GM12878 (cell line): Measurements from ENCODE around the gene LBR. TPM values are rescaled to one million over a fixed set of nuclear protein-coding genes. Genes with fewer than 3 reads are reported as not detected.

ENCODE experiments used
- CREM ChIP-seq: IDR thresholded peaks from 2 replicates; pipeline ENCODE4 v1.6.1; 2014; ENCODE audit warnings: antibody characterized with exemption, low read depth
- EGR1 ChIP-seq, 2 experiments: IDR thresholded peaks; 1 replicate in 1 of 2; 2 replicates in 1 of 2; pipeline ENCODE4 v1.6.1; 2011 to 2012; ENCODE audit warnings: low read depth in 2 of 2, low read length in 2 of 2, borderline replicate concordance in 1 of 2, mild to moderate bottlenecking in 1 of 2, moderate library complexity in 1 of 2
- ESRRA ChIP-seq: IDR thresholded peaks from 2 replicates; pipeline ENCODE4 v1.6.1; 2012; ENCODE audit warnings: mild to moderate bottlenecking, low read length, improper control_type of control experiment
- MYB ChIP-seq: fragments of 150-350 bp; IDR thresholded peaks from 2 replicates; pipeline ENCODE4 v1.6.1; 2014; ENCODE audit warnings: mild to moderate bottlenecking, low read depth, low read length, borderline replicate concordance
- ZNF274 ChIP-seq: IDR thresholded peaks from one replicate; pipeline ENCODE4 v1.8.0; 2011; ENCODE audit not compliant: insufficient read length, insufficient read depth
- ZNF622 ChIP-seq: fragments of 450-650 bp; IDR thresholded peaks from 2 replicates; pipeline ENCODE4 v1.6.1; 2017; ENCODE audit warnings: mild to moderate bottlenecking, inconsistent platforms
- polyA plus RNA-seq, 11 experiments: library from polyadenylated mRNA; depleted of rRNA in 4 of 11; unstranded in 6 of 11; stranded (reverse) in 5 of 11; fragments of >200 nt; fragmentation: Nextera tagmentation in 4 of 11; fragmentation: Illumina TruSeq in 1 of 11; extraction: Ambion mirVana in 4 of 11; extraction: Trizol in 1 of 11; gene quantifications; 1 replicate in 1 of 11; 2 replicates in 10 of 11; pipeline versions ENCODE4 v1.2.1 to v1.2.3, GENCODE V29; 2011 to 2016; ENCODE audit warnings: inconsistent platforms in 2 of 11, missing spikeins in 2 of 11, low read depth in 1 of 11
- total RNA-seq, 4 experiments: library from RNA; depleted of rRNA in 3 of 4; stranded (reverse); fragments of >200 nt in 3 of 4; fragmentation: Illumina TruSeq in 1 of 4; extraction: Trizol in 1 of 4; gene quantifications; 2 replicates each; pipeline versions ENCODE4 v1.2.1 to v1.2.3, GENCODE V29; 2013 to 2021
- TF ChIP-seq, protein P1 (sequence below): fragments of 450-650 bp; IDR thresholded peaks from 2 replicates; pipeline ENCODE4 v1.6.1; 2017; ENCODE audit warnings: mild to moderate bottlenecking, moderate library complexity
- TF ChIP-seq, protein P2 (sequence below): fragments of 450-650 bp; IDR thresholded peaks from 2 replicates; pipeline ENCODE4 v1.6.1; 2017; ENCODE audit warnings: mild to moderate bottlenecking
- TF ChIP-seq, protein P3 (sequence below): IDR thresholded peaks from 2 replicates; pipeline ENCODE4 v1.6.1; 2012; ENCODE audit warnings: low read depth, low read length, improper control_type of control experiment

The LBR gene
- total and polyA plus RNA-seq, 10 of the 15 experiments (the other 5 are each of a cell fraction or from before 2014, with no cell fraction given) = 81.8 to 178 (median 114) TPM

GRCh38 chr1:225422031-225422605 lies 5.7 kb downstream of the LBR start (continued):
- TF ChIP-seq, protein P1, sequence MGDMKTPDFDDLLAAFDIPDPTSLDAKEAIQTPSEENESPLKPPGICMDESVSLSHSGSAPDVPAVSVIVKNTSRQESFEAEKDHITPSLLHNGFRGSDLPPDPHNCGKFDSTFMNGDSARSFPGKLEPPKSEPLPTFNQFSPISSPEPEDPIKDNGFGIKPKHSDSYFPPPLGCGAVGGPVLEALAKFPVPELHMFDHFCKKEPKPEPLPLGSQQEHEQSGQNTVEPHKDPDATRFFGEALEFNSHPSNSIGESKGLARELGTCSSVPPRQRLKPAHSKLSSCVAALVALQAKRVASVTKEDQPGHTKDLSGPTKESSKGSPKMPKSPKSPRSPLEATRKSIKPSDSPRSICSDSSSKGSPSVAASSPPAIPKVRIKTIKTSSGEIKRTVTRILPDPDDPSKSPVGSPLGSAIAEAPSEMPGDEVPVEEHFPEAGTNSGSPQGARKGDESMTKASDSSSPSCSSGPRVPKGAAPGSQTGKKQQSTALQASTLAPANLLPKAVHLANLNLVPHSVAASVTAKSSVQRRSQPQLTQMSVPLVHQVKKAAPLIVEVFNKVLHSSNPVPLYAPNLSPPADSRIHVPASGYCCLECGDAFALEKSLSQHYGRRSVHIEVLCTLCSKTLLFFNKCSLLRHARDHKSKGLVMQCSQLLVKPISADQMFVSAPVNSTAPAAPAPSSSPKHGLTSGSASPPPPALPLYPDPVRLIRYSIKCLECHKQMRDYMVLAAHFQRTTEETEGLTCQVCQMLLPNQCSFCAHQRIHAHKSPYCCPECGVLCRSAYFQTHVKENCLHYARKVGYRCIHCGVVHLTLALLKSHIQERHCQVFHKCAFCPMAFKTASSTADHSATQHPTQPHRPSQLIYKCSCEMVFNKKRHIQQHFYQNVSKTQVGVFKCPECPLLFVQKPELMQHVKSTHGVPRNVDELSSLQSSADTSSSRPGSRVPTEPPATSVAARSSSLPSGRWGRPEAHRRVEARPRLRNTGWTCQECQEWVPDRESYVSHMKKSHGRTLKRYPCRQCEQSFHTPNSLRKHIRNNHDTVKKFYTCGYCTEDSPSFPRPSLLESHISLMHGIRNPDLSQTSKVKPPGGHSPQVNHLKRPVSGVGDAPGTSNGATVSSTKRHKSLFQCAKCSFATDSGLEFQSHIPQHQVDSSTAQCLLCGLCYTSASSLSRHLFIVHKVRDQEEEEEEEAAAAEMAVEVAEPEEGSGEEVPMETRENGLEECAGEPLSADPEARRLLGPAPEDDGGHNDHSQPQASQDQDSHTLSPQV = no peak
- TF ChIP-seq, protein P2, sequence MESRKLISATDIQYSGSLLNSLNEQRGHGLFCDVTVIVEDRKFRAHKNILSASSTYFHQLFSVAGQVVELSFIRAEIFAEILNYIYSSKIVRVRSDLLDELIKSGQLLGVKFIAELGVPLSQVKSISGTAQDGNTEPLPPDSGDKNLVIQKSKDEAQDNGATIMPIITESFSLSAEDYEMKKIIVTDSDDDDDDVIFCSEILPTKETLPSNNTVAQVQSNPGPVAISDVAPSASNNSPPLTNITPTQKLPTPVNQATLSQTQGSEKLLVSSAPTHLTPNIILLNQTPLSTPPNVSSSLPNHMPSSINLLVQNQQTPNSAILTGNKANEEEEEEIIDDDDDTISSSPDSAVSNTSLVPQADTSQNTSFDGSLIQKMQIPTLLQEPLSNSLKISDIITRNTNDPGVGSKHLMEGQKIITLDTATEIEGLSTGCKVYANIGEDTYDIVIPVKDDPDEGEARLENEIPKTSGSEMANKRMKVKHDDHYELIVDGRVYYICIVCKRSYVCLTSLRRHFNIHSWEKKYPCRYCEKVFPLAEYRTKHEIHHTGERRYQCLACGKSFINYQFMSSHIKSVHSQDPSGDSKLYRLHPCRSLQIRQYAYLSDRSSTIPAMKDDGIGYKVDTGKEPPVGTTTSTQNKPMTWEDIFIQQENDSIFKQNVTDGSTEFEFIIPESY = no peak
- TF ChIP-seq EGR1 (IDR thresholded peaks at IDR 0.05; ENCODE audit: borderline replicate concordance in 1 of 2, low read depth in 2 of 2, low read length in 2 of 2) = no peak
- TF ChIP-seq CREM = no peak
- no peak for TF ChIP-seq ZNF274
- no peak for TF ChIP-seq ESRRA
- TF ChIP-seq, protein P3, sequence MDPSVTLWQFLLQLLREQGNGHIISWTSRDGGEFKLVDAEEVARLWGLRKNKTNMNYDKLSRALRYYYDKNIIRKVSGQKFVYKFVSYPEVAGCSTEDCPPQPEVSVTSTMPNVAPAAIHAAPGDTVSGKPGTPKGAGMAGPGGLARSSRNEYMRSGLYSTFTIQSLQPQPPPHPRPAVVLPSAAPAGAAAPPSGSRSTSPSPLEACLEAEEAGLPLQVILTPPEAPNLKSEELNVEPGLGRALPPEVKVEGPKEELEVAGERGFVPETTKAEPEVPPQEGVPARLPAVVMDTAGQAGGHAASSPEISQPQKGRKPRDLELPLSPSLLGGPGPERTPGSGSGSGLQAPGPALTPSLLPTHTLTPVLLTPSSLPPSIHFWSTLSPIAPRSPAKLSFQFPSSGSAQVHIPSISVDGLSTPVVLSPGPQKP = no peak
- no peak for TF ChIP-seq ZNF622
- no peak for TF ChIP-seq MYB
